GM19452 (cell line): ENCODE results near the gene GAD1.

Experiments
- ATAC-seq: cut with Tn5 transposase; IDR thresholded peaks from one replicate; pipeline ENCODE4 v1.9.1; 2021; ENCODE audit not compliant: unreplicated experiment

The GAD1 gene

DNA sequence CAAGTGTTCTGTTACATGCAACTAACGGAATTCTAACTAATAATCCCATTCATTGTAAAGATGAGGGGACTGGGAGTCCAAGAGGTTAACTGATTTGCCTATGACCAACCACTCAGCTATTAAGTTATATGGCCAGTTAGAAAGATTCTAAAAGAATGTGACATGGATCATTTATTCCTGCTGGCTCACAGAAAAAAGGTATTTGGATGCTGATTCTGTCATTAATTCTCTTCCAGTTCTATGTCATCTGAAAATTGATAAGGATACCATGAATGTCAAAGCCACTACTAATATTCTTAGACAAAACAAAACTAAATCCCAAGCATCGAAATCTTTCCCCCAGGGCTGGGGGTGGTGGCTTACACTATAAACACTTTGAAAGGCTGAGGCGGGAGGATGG is 71.2 kb downstream of the GAD1 start:
- ATAC-seq, result no peak

DNA sequence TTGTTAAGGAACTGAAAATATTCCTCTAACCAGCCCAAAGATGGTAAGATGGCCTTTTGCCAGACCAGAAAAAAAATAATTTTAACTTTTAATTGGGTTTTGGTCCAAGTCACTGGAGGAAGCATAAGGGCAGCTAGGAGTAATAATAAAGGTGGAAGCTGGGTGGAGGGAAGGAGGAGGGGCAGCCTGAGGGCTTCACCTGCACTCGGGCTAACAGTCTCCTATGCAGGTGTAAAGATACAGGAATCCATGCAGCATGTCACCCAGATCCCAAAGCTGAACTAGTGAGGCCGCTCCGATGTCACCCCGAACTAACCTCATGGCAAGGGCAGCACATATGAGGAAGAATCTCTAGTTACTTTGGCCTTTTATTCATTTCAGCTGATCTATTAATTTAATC is 75.2 kb downstream of the GAD1 start:
- ATAC-seq, result no peak

DNA sequence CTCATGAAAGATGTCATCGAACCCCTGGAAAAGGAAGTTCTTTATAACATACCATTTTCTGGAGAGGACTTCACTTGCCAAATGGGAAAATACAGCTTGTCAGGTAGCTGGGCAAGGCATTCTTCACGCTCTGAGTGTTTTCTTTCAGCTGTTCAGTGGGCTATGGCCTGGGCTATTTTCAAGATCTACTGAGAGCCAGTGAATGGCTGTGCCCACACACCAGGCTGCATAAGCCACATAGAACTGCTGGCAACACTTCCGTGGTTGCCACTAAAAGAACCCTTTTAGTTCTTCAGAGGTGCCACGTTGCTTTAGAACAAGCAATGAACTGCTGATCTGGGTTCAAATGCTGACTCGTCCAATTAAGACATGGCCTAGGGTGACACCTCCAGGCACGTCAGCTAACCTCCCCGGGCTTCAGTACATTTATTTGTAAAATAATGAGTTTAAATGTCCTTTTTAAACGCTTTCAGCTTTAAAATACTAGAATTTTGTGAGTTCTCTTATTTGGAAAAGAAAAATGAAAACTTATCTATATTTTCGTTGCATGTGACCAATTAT is 75.8 kb downstream of the GAD1 start:
- no peak for ATAC-seq

DNA sequence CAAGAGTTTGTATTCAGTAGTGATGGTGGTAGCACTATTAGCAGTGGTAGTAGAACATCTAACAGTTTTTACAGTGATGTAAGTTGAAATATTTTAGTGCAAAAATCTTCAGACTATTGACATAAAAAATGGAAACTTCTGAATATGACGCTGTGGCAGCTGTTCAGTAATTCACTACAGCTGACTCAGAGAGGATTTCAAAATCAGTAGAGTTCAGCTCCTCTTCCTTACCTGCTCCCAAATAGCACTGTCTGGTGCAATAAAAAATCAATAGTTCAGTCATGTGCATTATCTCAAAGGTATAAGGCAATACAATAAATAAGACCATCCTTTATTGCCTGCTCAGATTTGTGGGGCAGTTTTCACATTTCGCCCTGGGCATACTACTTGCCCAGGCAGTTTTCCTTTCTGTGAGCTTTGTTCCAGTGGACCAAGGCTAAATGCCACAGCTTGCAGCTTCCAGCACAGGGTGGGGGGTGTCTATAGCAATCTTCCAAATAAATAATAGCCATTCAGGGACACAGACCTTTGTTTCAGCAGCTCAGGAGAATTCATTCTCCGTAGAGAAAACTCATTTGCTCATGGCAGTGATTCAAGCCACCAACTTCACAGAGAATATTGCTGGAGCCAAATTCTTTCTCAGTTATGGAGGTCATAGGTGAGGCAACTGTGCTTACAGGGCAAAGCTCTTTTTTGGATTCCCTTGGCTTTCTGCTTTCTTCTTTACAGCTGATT is 78.5 kb downstream of the GAD1 start:
- no peak for ATAC-seq

DNA sequence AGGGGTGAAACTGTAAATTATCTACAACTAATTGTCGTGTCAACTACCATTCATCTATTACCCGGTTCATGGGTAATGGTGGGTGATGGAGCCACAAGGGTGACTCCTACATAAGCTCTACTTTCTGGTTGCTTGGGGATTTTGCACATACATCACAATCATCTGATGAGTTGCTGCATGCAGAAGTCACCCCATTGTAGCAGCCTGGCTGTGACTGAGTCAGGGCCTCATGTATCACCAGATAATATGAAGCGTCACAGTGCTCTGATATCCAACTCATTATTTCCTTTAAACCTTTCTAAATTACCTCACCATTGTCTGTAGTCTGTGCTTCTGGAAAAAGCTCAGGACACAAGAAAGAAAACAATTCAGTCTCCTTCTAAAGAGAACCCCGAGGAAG is 79.9 kb downstream of the GAD1 start:
- ATAC-seq, result no peak

DNA sequence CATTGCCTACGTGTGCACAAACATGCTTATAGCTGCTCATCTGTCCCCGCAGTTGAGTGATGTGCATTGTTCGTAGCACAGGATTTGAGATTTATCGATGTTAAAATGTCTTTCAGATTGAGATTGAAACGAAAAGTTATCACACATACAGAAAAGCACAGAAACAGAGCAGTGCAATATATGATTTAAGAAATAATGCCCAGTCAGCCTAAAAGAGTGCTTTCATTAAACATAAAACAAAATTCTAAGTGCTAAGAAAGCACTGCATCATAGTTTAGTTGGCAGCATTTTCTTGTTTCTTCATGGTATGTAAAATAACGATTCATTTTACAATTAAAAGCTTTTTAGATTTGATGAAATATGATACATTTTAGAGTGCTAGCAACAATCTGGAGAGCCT is 80.4 kb downstream of the GAD1 start:
- no peak for ATAC-seq

DNA sequence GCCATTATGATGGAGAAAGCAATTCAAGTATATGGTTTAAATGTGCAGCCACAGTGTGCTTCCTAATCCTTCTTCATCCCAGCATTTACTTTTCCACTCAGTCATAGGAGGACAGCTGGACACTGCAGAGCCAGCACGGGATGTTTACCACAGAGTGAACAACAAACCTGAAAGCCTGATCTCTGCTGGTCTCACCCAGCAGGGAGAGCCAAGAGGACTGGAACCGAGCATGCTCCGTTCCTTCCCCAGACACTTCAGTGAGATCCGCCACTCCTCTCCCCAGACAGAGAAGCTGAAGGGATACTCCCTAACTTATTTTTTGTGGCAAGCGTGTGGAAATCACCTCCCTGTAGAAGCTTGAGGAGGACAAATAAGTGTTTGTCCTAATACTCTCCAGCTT is 89.2 kb downstream of the GAD1 start:
- no peak for ATAC-seq
